Epithelial cell of proximal tubule (primary cell): ENCODE measurements around the gene RNASET2. TPM values are rescaled to one million over a fixed set of nuclear protein-coding genes. Genes with fewer than 3 reads are reported as not detected.

Source experiments
- DNase-seq: peaks from one replicate; pipeline ENCODE4 v3.0.0-alpha.2; 2011; ENCODE audit warnings: low read depth
- H3K4me3 ChIP-seq: 2 replicates; pipeline ENCODE4 v1.5.1; 2011; ENCODE audit warnings: low read depth, mild to moderate bottlenecking, low read length
- CTCF ChIP-seq: conservative IDR thresholded peaks from 2 replicates; pipeline ENCODE4 v1.5.1; 2012; ENCODE audit warnings: low read depth, mild to moderate bottlenecking, low read length
- total RNA-seq: library from RNA; depleted of rRNA; stranded (reverse); fragments of >200 nt; gene quantifications from 2 replicates; pipeline ENCODE4 v1.2.3, GENCODE V29; 2015

The RNASET2 gene
- total RNA-seq, result 57.7 and 358 TPM in 2 replicates

GRCh38 chr6:166956444-166957086, at the start of gene RNASET2:
Gene RNASET2 (minus strand): TSS chr6:166956550. CDS start chr6:166956182, 368 bp downstream.
- H3K4me3 ChIP-seq, result peak within 1 kb of the TSS; percentile 78
- no peak for TF ChIP-seq CTCF
- DNase-seq, result no peak

- H3K4me3 ChIP-seq, result no peak overlapping the region
- no peak for DNase-seq
- TF ChIP-seq CTCF, result no peak
Observed at GRCh38 chr6:167005350-167006159, 49.2 kb upstream of the RNASET2 start.

GRCh38 chr6:167000759-167001158, 44.4 kb upstream of the RNASET2 start:
- DNase-seq, result no peak
- H3K4me3 ChIP-seq, result peak overlapping the region; percentile 95
- no peak for TF ChIP-seq CTCF

- no peak for DNase-seq
- no peak for TF ChIP-seq CTCF
- peak overlapping the region; percentile 95 for H3K4me3 ChIP-seq
Observed at GRCh38 chr6:166999884-167000253, 43.5 kb upstream of the RNASET2 start.

- DNase-seq, result peak; percentile 27
- no peak for TF ChIP-seq CTCF
- peak within 1 kb of the TSS; percentile 95 for H3K4me3 ChIP-seq
Observed at GRCh38 chr6:166999145-166999883, 43.0 kb upstream of the RNASET2 start, which contains the start of gene CEP43. Gene CEP43 (plus strand): TSS chr6:166999397. CDS start chr6:166999413, 16 bp downstream.

GRCh38 chr6:166998256-166999144, 42.1 kb upstream of the RNASET2 start:
- H3K4me3 ChIP-seq, result peak overlapping the region; percentile 95
- no peak for DNase-seq
- TF ChIP-seq CTCF, result no peak
